SK-N-SH treated with all-trans-retinoic acid at 6 μM for 48 hours (cell line): ENCODE data around the gene GEMIN7.

Source experiments
- ATAC-seq: fragments of 200-7000 bp; cut with Tn5 transposase; 3 replicates; pipeline ENCODE4 v1.9.1; 2020; ENCODE audit warnings: mild to moderate bottlenecking, moderate library complexity
- ARNTL ChIP-seq: fragments of 450-650 bp; formaldehyde crosslinking; IDR thresholded peaks from 2 replicates; pipeline ENCODE4 v1.5.0; 2020; ENCODE audit warnings: low read depth, mild to moderate bottlenecking, moderate library complexity, borderline replicate concordance
- CREB5 ChIP-seq: fragments of 250-450 bp; sonication (Bioruptor Pico); IDR thresholded peaks from 2 replicates; pipeline ENCODE4 v1.5.1; 2020; ENCODE audit warnings: low read depth, mild to moderate bottlenecking, moderate library complexity
- CSDC2 ChIP-seq: fragments of 250-450 bp; sonication (Bioruptor Pico); IDR thresholded peaks from 2 replicates; pipeline ENCODE4 v1.5.0; 2020; ENCODE audit warnings: mild to moderate bottlenecking, moderate library complexity
- CSRNP3 ChIP-seq: fragments of 250-450 bp; sonication (Bioruptor Pico); IDR thresholded peaks from 2 replicates; pipeline ENCODE4 v1.5.1; 2021; ENCODE audit warnings: mild to moderate bottlenecking, moderate library complexity
- ESRRG ChIP-seq: fragments of 250-450 bp; sonication (Bioruptor Pico); IDR thresholded peaks from 2 replicates; pipeline ENCODE4 v1.6.1; 2021; ENCODE audit warnings: mild to moderate bottlenecking
- GLIS3 ChIP-seq: fragments of 250-450 bp; sonication (Bioruptor Pico); IDR thresholded peaks from 2 replicates; pipeline ENCODE4 v1.5.0; 2020; ENCODE audit warnings: mild to moderate bottlenecking, moderate library complexity
- ISL1 ChIP-seq: fragments of 250-450 bp; sonication (Bioruptor Pico); IDR thresholded peaks from 2 replicates; pipeline ENCODE4 v2.1.2; 2022; ENCODE audit warnings: mild to moderate bottlenecking, moderate library complexity
- OSR1 ChIP-seq: fragments of 250-450 bp; sonication (Bioruptor Pico); IDR thresholded peaks from 2 replicates; pipeline ENCODE4 v1.8.0; 2022; ENCODE audit warnings: moderate library complexity, mild to moderate bottlenecking, inconsistent platforms
- PATZ1 ChIP-seq: fragments of 250-450 bp; sonication (Bioruptor Pico); IDR thresholded peaks from 2 replicates; pipeline ENCODE4 v1.8.0; 2020; ENCODE audit warnings: mild to moderate bottlenecking, moderate library complexity, borderline replicate concordance
- POU6F1 ChIP-seq: fragments of 250-450 bp; sonication (Bioruptor Pico); IDR thresholded peaks from 2 replicates; pipeline ENCODE4 v1.8.0; 2021; ENCODE audit warnings: low read depth, mild to moderate bottlenecking, moderate library complexity, borderline replicate concordance
- PPARA ChIP-seq: fragments of 250-450 bp; sonication (Bioruptor Pico); IDR thresholded peaks from 2 replicates; pipeline ENCODE4 v1.5.0; 2020; ENCODE audit warnings: mild to moderate bottlenecking, borderline replicate concordance
- RARB ChIP-seq: fragments of 250-450 bp; sonication (Bioruptor Pico); IDR thresholded peaks from 2 replicates; pipeline ENCODE4 v1.8.0; 2021; ENCODE audit warnings: mild to moderate bottlenecking, moderate library complexity
- SNAI2 ChIP-seq: fragments of 250-450 bp; sonication (Bioruptor Pico); IDR thresholded peaks from 2 replicates; pipeline ENCODE4 v1.5.0; 2020; ENCODE audit warnings: mild to moderate bottlenecking, moderate library complexity
- TCF4 ChIP-seq: fragments of 250-450 bp; sonication (Bioruptor Pico); IDR thresholded peaks from 2 replicates; pipeline ENCODE4 v1.8.0; 2021; ENCODE audit warnings: mild to moderate bottlenecking, moderate library complexity, borderline replicate concordance
- TOX ChIP-seq: fragments of 250-450 bp; sonication (Bioruptor Pico); IDR thresholded peaks from 2 replicates; pipeline ENCODE4 v1.8.0; 2021; ENCODE audit warnings: mild to moderate bottlenecking, moderate library complexity, borderline replicate concordance
- TSHZ2 ChIP-seq: fragments of 250-450 bp; sonication (Bioruptor Pico); IDR thresholded peaks from 2 replicates; pipeline ENCODE4 v1.5.0; 2020; ENCODE audit warnings: mild to moderate bottlenecking, moderate library complexity
- ZC3H10 ChIP-seq: fragments of 250-450 bp; sonication (Bioruptor Pico); IDR thresholded peaks from 2 replicates; pipeline ENCODE4 v1.5.1; 2021; ENCODE audit warnings: mild to moderate bottlenecking, moderate library complexity
- ZFP3 ChIP-seq: fragments of 250-450 bp; sonication (Bioruptor Pico); IDR thresholded peaks from 2 replicates; pipeline ENCODE4 v1.5.0; 2020; ENCODE audit warnings: mild to moderate bottlenecking, moderate library complexity
- ZFP30 ChIP-seq: fragments of 450-650 bp; formaldehyde crosslinking; IDR thresholded peaks from 2 replicates; pipeline ENCODE4 v1.5.0; 2022; ENCODE audit warnings: mild to moderate bottlenecking, moderate library complexity
- ZNF565 ChIP-seq: fragments of 450-650 bp; formaldehyde crosslinking; conservative IDR thresholded peaks from 2 replicates; pipeline ENCODE4 v1.5.0; 2020; ENCODE audit warnings: low read depth, mild to moderate bottlenecking, moderate library complexity
- ZNF70 ChIP-seq: fragments of 450-650 bp; formaldehyde crosslinking; IDR thresholded peaks from 2 replicates; pipeline ENCODE4 v1.5.0; 2020; ENCODE audit warnings: mild to moderate bottlenecking, moderate library complexity
- ZNF8 ChIP-seq: fragments of 450-650 bp; formaldehyde crosslinking; IDR thresholded peaks from 2 replicates; pipeline ENCODE4 v1.5.0; 2020; ENCODE audit warnings: mild to moderate bottlenecking, moderate library complexity

Gene GEMIN7

GRCh38 chr19:45128146-45128545 lies 49.1 kb downstream of the GEMIN7 start:
- TF ChIP-seq POU6F1 (CRISPR knock-in tag) = no peak
- TF ChIP-seq ZFP30 (CRISPR knock-in tag) = no peak
- TF ChIP-seq CSRNP3 (CRISPR knock-in tag) = no peak
- TF ChIP-seq GLIS3 (CRISPR knock-in tag) = no peak
- no peak for TF ChIP-seq ZC3H10
- TF ChIP-seq PATZ1 (CRISPR knock-in tag) = no peak
- no peak for TF ChIP-seq ARNTL (CRISPR knock-in tag)
- no peak for TF ChIP-seq OSR1 (CRISPR knock-in tag)
- no peak for TF ChIP-seq PPARA
- no peak for TF ChIP-seq CREB5
- TF ChIP-seq TSHZ2 (CRISPR knock-in tag) = no peak
- no peak for TF ChIP-seq ZNF565 (CRISPR knock-in tag)
- TF ChIP-seq ZFP3 (CRISPR knock-in tag) = no peak
- no peak for TF ChIP-seq SNAI2 (CRISPR knock-in tag)
- no peak for TF ChIP-seq CSDC2 (CRISPR knock-in tag)
- no peak for TF ChIP-seq RARB (CRISPR knock-in tag)
- TF ChIP-seq ZNF8 (CRISPR knock-in tag) = no peak
- TF ChIP-seq ESRRG (CRISPR knock-in tag) = no peak
- TF ChIP-seq, all 23 proteins: peak for 0
- no peak for ATAC-seq

- TF ChIP-seq ARNTL (CRISPR knock-in tag) = no peak
- TF ChIP-seq SNAI2 (CRISPR knock-in tag) = no peak
- TF ChIP-seq CREB5 = no peak
- no peak for ATAC-seq
These were observed 49.7 kb downstream of the GEMIN7 start for GRCh38 chr19:45128806-45129205.

GRCh38 chr19:45130236-45130635 lies 51.2 kb downstream of the GEMIN7 start:
- ATAC-seq = no peak
- TF ChIP-seq CSRNP3 (CRISPR knock-in tag) = no peak
- TF ChIP-seq ZNF565 (CRISPR knock-in tag) = no peak
- no peak for TF ChIP-seq TCF4 (CRISPR knock-in tag)
- TF ChIP-seq ZNF70 (CRISPR knock-in tag) = no peak
- TF ChIP-seq ISL1 (CRISPR knock-in tag) = no peak
- TF ChIP-seq PATZ1 (CRISPR knock-in tag) = no peak
- TF ChIP-seq ZFP30 (CRISPR knock-in tag) = no peak
- TF ChIP-seq ZNF8 (CRISPR knock-in tag) = no peak
- no peak for TF ChIP-seq CREB5
- no peak for TF ChIP-seq ZFP3 (CRISPR knock-in tag)
- TF ChIP-seq GLIS3 (CRISPR knock-in tag) = no peak
- no peak for TF ChIP-seq RARB (CRISPR knock-in tag)
- no peak for TF ChIP-seq TOX (CRISPR knock-in tag)
